Ishikawa (cell line): Measurements from ENCODE around the gene DACH1.

Experiments used
- CEBPB ChIP-seq: IDR thresholded peaks from 2 replicates; pipeline ENCODE4 v1.6.1; 2012
- CREB1 ChIP-seq: IDR thresholded peaks from 2 replicates; pipeline ENCODE4 v1.6.1; 2012; ENCODE audit warnings: low read depth
- EGR1 ChIP-seq: IDR thresholded peaks from 2 replicates; pipeline ENCODE4 v1.6.1; 2012
- EP300 ChIP-seq: IDR thresholded peaks from 2 replicates; pipeline ENCODE4 v1.6.1; 2012; ENCODE audit warnings: borderline replicate concordance
- FOXM1 ChIP-seq: IDR thresholded peaks from 2 replicates; pipeline ENCODE4 v1.6.1; 2012; ENCODE audit warnings: low read depth, borderline replicate concordance
- MAX ChIP-seq: IDR thresholded peaks from 2 replicates; pipeline ENCODE4 v1.6.1; 2012
- NFIC ChIP-seq: IDR thresholded peaks from 2 replicates; pipeline ENCODE4 v1.6.1; 2012
- RAD21 ChIP-seq: IDR thresholded peaks from 2 replicates; pipeline ENCODE4 v1.6.1; 2012; ENCODE audit warnings: low read depth
- REST ChIP-seq: IDR thresholded peaks from 2 replicates; pipeline ENCODE4 v1.6.1; 2012; ENCODE audit warnings: low read depth, mild to moderate bottlenecking
- TAF1 ChIP-seq: IDR thresholded peaks from 2 replicates; pipeline ENCODE4 v1.6.1; 2012; ENCODE audit warnings: low read depth, mild to moderate bottlenecking
- TCF12 ChIP-seq: IDR thresholded peaks from 2 replicates; pipeline ENCODE4 v1.6.1; 2012; ENCODE audit warnings: low read depth
- TEAD4 ChIP-seq: IDR thresholded peaks from 2 replicates; pipeline ENCODE4 v1.6.1; 2012
- USF1 ChIP-seq: IDR thresholded peaks from 2 replicates; pipeline ENCODE4 v1.6.1; 2012
- YY1 ChIP-seq: IDR thresholded peaks from 2 replicates; pipeline ENCODE4 v1.6.1; 2012; ENCODE audit warnings: low read depth
- ZBTB7A ChIP-seq: IDR thresholded peaks from 2 replicates; pipeline ENCODE4 v1.6.1; 2012; ENCODE audit warnings: low read depth

Gene DACH1

GRCh38 chr13:71867131-71867814 is at the start of gene DACH1:
DACH1 (minus strand) TSS chr13:71867204.
- peak; percentile 54; the same call in 1 of the 2 replicates for TF ChIP-seq USF1
- no peak for TF ChIP-seq TCF12
- peak; percentile 59 for TF ChIP-seq MAX

GRCh38 chr13:71913717-71914116 is 46.7 kb upstream of the DACH1 start:
- TF ChIP-seq NFIC (no peak), TEAD4 (no peak), CREB1 (no peak), YY1 (no peak), MAX (no peak), EP300 (no peak), USF1 (no peak), TCF12 (no peak), CEBPB (no peak), RAD21 (no peak), TAF1 (no peak), REST (no peak), EGR1 (no peak), FOXM1 (no peak), ZBTB7A (no peak)

- TF ChIP-seq TCF12 (no peak), ZBTB7A (no peak), CREB1 (no peak), FOXM1 (no peak), TAF1 (no peak), TEAD4 (no peak), EP300 (no peak), REST (no peak), RAD21 (no peak), MAX (no peak), EGR1 (no peak), YY1 (no peak)
These were observed 45.5 kb upstream of the DACH1 start for GRCh38 chr13:71912524-71912923.

- TF ChIP-seq EP300 = no peak
- no peak for TF ChIP-seq EGR1
- no peak for TF ChIP-seq FOXM1
- TF ChIP-seq ZBTB7A = no peak
- no peak for TF ChIP-seq REST
- no peak for TF ChIP-seq MAX
- no peak for TF ChIP-seq YY1
- TF ChIP-seq TAF1 = no peak
- no peak for TF ChIP-seq TCF12
These were observed 39.4 kb upstream of the DACH1 start for GRCh38 chr13:71906448-71906847.
